GM18870 (cell line): ENCODE results near the gene LMNTD2.

Experiments used
- ATAC-seq: cut with Tn5 transposase; IDR thresholded peaks from one replicate; pipeline ENCODE4 v1.9.1; 2021; ENCODE audit warnings: moderate library complexity; ENCODE audit not compliant: unreplicated experiment

The LMNTD2 gene

GRCh38 chr11:568306-569157 is 8.0 kb upstream of the LMNTD2 start:
- peak; percentile 69 for ATAC-seq

DNA sequence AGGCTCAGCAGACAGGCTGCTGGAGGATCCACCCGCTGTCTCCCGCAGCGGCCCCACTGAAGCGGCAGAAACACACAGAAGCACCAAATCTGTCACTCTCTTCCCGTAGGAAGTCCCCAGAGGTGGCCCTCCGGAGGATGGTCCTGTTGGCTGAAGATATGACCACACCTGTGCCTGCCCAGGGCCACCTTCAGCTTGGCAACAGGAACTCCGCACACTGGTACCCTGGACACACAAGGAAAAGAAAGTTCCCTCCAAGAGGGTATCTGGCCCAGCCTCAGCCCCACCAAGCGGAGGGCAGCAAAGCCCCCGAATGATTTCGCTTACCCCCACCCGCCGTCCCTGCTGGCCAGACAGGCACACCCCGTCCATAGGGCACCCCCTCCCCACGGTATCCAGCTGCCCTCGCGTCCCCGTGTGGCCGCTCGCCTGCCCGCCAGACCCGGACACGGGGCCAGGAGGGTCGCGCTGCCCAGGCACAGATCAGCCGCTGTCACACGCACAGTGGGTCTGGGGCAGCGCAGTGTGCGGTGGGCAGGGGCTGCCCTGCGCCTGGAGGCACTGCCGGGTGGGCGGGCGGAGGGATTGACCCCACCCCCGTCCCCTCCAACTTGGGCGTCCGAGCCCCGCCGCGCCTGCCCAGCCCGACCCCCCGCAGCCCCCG is 7.2 kb upstream of the LMNTD2 start:
- no peak for ATAC-seq

DNA sequence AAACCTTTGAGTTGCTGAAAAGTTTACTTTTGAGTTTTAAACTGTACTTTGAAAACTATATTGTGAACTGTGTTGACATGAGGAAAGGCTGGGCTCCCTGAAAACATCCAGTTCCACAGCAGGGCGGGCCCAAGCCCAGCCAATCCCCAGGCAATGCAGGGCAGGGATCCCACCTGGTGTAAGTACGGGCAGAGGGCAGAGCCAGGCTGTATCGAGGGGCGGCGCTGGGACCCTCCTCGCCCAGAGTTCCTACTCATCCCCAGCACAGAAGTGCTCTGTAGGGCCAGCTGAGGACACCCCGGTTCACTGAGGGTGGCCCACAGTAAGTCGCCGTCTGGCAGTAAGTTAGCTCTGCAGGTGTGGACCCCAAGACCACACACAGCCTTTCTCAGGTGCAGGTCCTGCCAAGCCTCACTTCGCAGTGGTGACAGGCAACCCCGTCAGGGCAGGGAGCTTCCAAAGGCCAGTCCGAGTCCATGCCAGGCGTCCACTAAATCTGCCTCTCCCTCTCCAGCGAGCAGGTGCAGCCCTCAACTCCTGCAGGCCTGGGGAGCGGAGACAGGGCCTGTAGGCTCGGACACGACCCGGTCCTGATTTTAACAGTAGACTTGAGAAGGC is 6.6 kb upstream of the LMNTD2 start:
- no peak for ATAC-seq

GRCh38 chr11:565921-566509 is 5.5 kb upstream of the LMNTD2 start:
- ATAC-seq: no peak

GRCh38 chr11:563812-564578 is 3.5 kb upstream of the LMNTD2 start:
- ATAC-seq: no peak

GRCh38 chr11:563066-563811 is 2.7 kb upstream of the LMNTD2 start:
- ATAC-seq: no peak

DNA sequence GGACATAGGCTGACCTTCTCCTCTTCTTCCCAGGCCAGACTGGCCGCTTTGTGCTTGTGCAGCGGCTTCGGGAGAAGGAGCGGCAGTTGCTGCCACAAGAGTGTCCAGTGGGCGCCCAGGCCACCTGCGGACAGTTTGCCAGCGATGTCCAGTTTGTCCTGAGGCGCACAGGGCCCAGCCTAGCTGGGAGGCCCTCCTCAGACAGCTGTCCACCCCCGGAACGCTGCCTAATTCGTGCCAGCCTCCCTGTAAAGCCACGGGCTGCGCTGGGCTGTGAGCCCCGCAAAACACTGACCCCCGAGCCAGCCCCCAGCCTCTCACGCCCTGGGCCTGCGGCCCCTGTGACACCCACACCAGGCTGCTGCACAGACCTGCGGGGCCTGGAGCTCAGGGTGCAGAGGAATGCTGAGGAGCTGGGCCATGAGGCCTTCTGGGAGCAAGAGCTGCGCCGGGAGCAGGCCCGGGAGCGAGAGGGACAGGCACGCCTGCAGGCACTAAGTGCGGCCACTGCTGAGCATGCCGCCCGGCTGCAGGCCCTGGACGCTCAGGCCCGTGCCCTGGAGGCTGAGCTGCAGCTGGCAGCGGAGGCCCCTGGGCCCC is 1.6 kb upstream of the LMNTD2 start:
- no peak for ATAC-seq

- ATAC-seq: no peak
Observed at GRCh38 chr11:561148-562003, 838 bp upstream of the LMNTD2 start.

- no peak for ATAC-seq
Observed at GRCh38 chr11:559712-560304, 730 bp downstream of the LMNTD2 start.

DNA sequence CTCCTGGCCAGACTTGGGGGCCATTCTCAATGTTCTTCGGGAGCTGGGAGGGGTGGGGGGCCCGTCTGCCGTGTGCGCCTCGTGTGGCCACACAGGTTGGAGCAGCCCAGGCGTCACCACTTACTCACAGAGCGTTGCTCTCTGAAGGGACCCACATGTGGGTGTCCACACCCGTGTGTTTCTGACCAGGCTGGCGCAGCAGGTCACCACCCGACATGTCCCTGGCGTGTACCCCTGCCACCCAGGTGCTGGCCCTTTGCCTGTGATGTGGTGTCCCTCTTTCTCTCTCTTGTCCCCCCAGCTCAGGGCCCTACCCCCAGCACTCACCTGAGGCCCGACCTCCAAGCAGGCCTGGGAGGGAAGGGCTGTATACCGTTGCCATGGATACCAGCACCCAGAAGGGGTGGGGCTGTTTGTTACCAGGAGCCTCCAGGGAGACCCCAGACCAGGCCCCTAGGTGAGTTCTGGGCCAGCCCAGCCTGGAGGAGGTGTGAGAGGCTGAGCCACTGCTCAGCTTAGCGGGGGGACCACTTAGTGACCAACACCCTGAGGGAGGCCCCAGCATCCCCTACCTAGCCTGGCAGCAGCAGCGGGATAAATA is 1.4 kb downstream of the LMNTD2 start:
- ATAC-seq: no peak

DNA sequence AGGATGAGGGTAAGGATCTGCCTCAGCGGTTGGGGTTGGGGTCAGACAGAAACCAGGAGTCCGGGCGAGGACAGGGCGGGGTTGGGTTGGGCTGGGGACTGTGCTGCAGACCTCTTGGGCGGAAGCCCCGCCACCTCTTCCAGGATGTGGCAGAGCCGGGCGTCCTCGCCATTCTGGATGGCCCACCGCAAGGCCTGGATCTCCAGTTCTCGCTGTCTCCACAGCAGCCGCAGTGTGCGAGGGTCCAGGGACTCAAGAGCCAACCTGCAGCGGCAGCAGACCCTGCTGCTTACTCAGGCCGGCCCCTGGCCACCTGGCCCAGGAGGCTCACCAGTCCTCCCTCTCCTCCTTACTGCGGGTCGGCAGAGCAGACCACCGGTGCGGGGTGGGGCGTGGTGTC is 2.0 kb downstream of the LMNTD2 start:
- no peak for ATAC-seq

DNA sequence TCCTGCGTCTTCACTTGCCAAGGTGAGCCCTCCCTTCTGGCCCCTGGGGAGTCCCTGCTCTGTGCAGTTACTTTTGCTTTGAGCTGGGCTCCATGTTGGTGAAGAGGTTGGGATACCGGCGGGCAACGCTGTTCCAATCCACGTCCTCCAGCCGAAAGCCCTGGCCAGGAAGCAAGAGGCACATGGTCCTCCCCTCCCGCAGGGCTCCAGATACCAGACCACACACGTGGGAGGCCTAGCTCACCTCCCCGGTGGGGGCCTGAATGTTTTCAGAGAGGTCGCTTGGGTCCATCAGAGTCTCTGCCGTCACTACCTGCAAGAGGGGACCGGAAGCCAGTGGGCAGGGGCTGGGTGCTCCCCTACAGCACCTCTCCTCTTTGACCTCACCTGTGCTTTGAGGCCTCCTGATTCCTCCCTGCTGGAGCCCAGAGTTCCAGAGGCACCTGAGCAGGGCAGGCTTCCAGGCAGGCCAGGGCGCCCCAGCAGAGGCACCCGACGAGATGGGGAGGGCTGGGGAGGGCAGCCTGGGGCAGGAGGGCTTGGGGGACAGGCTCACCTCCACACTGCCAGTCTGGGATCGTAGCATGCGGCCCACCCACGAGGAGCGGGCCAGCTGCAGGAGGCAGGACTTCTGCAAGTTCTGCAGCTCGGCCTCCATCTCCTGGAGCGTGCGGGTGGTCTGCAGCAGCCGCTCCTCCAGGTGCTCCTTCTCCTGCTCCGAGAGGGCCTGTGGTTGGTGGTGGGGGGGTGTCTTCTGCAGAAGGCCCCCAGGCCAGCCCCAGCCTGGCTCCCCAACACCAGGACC is 3.0 kb downstream of the LMNTD2 start:
- no peak for ATAC-seq

DNA sequence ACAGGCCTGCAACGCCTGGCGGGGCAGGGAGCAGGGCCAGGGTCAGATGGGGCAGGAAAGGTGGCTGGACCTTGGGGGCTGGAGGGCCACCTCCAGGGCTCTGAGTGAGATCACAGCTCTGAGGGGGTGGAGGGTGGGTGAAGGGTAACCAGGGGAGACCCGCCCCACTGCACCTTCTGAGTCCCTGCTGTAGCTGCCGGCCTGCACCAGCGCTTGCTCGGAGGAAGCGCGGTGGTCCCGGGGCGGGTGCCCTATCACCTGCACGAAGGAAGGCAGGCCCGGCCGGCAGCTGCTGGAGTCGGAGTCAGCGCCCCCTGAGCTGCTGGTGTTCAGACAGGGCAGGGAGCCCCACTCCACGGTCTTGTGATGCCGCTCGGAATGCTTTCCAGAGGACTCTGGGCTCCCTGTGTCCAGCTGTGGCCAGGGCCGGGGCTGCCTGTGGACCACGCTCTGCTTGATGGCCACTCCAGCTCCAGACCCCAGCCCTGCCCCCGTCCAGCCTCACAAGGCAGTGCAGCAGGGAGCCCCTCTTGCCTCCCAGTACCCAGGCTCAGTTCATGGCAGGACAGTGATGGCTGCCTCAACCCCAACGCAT is 3.8 kb downstream of the LMNTD2 start:
- ATAC-seq: no peak

GRCh38 chr11:555780-556661 is 4.5 kb downstream of the LMNTD2 start:
- ATAC-seq: no peak

DNA sequence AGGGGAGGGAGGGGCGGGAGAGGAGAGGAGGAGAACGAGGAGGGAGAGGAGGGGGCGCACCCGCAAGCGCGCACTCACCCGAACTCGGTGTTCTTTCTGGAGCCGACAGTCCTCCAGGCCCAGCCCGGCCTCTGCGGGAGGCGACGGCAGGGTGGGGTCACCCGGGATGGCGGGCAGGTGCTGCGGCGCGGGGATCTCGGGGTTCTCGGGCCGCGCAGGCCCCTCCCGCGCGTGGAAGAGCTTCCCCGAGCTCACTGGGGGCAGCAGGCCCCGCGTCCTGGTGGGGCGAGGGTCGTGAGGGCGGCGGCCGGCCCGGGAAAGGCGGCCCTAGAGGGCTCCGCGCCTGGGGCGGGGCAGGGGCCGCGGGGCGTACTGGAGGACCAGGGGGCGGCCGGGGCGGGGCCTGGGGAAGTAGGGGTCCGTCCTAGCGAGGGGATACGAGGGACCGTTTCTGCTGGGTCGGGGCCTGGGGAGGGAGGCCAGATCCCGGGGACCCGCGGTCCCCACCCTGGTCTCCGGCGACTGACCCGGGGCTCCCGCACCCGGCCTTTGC is 5.2 kb downstream of the LMNTD2 start:
- ATAC-seq: no peak
